ENCODE measurements around the gene CHST2.
A peak's percentile ranks its signal among the peaks of the same experiment; 100 is the strongest.
"Not testable (repeated sequence)": the region's sequence is repeated elsewhere in the genome, so short reads cannot be mapped to it uniquely, and the experiment has no call there.

The CHST2 gene, protein sequence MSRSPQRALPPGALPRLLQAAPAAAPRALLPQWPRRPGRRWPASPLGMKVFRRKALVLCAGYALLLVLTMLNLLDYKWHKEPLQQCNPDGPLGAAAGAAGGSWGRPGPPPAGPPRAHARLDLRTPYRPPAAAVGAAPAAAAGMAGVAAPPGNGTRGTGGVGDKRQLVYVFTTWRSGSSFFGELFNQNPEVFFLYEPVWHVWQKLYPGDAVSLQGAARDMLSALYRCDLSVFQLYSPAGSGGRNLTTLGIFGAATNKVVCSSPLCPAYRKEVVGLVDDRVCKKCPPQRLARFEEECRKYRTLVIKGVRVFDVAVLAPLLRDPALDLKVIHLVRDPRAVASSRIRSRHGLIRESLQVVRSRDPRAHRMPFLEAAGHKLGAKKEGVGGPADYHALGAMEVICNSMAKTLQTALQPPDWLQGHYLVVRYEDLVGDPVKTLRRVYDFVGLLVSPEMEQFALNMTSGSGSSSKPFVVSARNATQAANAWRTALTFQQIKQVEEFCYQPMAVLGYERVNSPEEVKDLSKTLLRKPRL

DNA sequence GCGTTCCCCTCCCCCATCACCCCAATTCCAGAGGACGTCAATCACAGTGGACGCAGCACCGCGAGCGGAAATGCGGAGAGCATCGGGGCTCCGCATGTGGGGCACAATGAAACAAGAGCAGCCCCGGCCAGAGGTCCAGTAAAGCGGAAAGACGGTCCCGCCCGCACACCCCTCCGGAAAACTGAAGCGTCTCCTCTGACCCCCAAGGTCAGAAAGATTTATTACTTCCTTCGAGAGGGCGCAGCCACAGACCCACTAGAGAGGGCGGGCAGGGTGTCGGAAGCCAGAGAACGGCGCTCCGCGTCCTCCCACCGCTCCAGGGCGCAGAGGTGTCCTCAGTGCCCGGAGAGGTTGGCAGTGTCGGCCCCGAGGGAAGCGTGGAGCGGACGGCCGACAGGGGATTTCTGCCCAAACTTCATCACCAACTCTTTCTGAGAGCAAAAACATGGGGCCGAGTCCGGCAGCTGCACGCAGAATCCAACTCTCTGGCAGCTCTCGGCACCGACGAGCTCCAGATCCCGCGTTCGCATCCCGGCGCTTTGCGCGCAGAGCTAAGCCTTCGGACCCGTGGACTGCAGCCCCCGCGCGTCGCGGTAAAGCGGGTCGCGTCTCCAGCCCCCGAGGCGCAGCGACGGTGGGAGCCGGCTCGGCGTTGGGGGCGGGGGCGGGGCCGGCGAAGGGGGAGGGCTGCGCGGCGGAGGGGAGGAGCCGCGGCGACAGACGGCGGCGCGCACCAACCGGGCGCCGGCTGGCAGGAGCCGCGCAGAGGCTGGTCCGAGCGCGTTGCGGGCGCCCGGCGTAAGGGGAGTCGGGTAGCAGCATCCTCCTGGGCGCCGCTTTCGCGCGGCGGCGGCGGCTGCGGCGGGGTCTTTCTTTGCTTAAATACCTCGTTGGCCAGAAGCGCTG, at the start of gene CHST2:
Gene CHST2 (plus strand): TSS at position 763 of the 906 bp plus-strand sequence. CDS start 1,046 bp downstream, outside the sequence.
- peak; percentile 56 for DNase-seq

DNA sequence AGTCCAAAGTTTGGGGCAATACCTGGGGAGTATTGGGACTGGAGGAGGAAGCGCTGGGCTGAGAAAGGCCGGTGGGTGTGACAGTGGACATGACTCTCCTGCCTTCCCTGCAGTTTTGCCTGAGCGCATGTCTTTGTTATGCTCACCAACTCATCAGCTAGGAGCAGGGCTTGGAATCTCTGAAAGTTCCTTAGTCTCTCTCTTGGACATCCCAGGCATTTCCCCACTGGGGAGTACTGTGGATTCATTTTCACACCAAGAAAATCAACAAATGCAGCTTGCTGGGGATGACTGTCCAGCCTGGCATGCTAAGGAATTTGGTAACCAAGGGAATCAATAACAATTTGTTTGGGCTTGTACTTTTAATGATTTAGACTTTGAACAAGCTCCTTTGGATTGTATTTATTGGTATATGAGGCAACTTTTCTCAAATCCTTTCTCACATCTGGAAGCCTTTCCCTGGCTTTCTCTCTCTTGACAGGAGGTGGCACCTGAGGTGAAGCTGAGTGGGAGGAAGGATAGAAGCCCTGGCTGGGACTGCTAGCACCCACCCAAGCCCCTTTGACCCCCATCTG, 48.5 kb upstream of the CHST2 start:
- DNase-seq: no peak

DNA sequence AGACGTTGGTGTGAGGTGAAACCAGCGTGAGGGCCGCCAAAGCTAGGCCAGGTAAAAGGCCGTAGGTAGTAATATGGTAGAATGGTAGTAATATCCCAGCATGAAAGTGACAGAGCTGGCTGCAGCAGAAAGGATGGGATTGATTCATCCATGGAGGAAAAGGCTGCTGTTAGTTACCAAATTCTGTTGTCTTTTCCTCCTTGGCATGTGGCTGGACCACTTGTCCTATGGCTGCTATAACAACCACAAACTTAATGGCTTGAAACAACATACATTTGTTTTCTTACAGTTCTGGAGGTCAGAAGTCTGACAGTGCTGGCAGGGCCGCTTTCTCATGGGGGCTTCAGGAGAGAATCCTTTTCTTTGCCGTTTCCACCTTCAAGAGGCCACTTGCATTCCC, 47.8 kb upstream of the CHST2 start:
- DNase-seq: no peak

DNA sequence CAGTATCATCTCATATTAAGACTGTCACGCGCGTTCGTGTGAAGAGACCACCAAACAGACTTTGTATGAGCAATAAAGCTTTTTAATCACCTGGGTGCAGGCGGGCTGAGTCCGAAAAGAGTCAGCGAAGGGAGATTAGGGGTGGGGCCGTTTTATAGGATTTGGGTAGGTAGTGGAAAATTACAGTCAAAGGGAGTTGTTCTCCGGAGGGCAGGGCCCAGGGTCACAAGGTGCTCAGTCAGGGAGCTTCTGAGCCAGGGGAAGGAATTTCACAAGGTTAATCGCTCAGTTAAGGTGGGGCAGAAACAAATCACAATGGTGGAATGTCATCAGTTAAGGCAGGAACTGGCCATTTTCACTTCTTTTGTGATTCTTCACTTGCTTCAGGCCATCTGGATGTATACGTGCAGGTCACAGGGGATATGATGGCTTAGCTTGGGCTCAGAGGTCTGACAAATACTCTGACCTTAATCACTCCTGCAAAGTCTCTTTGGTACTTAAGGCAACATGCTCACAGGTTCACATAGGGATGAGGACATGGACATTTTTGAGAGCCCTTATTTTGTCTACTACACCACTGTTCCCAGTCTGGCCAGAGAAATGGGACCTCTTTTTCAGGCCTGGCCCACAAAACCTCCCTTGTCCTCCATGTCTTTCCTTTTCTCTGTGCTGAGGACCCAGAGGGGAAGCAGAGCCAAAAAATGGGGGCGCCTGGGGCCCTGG, 47.1 kb upstream of the CHST2 start:
- DNase-seq: not testable (repeated sequence)

DNA sequence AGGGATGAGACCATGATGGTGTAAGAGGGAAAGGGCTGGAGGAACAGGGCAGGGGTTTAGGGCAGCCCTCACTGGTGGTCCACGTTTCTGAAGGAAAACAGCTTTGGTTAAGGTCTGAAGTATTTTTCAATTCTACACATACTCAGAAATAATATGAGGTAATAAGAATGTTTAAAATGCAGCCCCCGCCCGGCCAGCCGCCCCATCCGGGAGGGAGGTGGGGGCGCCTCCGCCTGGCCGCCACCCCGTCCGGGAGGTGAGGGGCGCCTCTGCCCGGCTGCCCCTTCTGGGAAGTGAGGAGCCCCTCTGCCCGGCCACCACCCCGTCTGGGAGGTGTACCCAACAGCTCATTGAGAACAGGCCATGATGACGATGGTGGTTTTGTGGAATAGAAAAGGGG, 46.0 kb upstream of the CHST2 start:
- DNase-seq: not testable (repeated sequence)

DNA sequence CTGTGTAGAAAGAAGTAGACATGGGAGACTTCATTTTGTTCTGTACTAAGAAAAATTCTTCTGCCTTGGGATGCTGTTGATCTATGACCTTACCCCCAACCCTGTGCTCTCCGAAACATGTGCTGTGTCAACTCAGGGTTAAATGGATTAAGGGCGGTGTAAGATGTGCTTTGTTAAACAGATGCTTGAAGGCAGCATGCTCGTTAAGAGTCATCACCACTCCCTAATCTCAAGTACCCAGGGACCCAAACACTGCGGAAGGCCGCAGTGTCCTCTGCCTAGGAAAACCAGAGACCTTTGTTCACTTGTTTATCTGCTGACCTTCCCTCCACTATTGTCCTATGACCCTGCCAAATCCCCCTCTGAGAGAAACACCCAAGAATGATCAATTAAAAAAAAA, 45.6 kb upstream of the CHST2 start:
- not testable (repeated sequence) for DNase-seq

DNA sequence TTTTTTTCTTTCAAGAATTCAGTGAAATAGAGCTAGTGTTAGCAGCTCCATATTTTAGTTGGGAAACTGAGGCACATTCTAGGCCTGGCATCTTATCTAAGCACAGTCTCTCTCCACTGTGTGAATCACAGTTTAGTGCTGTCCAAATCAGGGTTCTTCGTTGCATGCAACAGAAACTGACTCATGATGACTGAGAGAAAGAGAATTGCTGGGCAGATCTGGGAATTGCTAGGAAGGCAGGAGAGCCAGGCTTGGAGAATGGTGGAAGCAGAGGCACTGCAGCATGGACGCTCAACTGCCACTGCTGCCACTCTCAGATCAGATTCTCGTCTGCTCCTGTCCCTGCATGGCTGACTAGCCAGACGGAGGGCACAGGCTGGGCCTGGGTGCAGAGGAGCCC, 40.7 kb upstream of the CHST2 start:
- no peak for DNase-seq

DNA sequence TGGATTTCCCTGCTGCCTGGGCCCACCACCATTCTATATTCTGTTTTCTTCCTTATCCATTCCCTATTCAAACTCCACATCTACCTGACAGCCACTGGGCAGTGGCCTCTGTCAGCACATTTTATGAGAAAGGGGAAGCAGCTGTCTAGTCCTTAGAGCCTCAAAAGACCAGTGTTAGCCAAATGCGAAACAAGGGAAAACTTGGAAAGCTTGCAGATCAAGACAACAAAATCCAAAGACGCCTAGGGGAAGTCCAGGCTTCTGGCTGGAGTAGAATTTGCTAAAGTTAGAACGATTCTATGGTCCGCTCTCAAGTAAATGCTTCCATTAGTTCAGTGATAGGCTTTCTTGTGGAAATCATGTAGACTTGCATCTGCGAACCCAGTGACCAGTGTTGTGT, 39.4 kb upstream of the CHST2 start:
- DNase-seq: no peak

DNA sequence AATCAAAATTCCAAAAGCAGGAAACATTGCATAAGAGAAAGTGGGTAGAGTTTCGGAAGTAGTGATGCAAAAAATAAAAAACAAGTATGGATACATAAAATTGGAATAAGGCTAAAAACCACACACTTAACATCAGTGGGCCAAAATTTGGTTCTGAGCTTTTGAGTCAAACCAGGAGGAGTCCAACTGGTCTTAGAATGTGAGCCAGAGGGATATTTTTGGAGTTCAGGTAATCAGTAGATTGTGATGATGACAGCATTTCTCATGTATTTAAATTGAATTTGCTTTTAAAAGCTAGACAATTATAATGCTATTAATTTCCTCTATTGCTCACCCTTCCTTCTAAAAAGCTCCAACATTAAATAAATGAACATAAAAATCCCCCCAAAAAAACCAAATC, 38.2 kb upstream of the CHST2 start:
- no peak for DNase-seq

DNA sequence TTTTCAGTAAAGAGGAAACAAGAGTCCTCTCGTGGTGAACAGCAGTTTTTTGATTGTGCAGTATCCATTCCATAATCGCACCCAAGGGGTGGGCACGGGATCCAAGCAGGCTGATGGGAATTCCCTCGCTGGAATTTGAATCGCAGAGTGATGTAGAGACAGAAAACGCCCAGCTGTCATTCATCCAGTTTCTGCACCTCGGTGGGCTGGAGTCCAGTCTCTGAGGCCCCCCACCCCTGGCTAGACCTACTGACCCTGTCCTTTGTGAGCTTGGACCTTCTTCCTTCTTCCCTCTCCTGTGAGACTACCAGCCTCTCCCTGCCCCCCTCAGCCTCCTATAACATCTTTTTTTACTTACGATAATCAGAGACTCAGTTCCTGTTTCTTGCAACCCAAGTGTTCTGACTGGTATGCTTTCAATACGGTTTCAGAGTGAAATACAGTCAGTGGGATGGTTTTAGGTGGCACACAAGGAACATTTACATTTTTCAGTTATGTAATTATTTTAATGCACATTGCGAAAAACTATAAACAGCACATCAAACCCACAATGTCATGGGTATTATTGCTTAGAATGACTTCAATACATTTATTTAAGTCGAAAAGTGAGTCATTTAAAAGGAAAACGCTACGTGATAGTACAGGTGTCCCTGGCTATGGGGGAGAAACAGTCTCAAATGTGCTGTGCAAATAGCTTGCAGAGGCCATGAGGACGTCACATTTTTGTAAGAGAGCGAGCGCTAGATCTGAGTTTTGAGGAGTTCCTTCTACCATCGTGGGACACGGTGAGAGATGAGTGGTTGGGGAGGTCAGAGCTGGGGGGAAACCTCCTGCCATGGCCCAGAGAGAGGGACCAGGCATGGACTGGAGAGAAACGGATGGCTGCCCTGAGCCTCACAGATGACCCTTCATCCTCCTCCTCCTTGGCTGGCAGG, 37.5 kb upstream of the CHST2 start:
- DNase-seq: no peak

DNA sequence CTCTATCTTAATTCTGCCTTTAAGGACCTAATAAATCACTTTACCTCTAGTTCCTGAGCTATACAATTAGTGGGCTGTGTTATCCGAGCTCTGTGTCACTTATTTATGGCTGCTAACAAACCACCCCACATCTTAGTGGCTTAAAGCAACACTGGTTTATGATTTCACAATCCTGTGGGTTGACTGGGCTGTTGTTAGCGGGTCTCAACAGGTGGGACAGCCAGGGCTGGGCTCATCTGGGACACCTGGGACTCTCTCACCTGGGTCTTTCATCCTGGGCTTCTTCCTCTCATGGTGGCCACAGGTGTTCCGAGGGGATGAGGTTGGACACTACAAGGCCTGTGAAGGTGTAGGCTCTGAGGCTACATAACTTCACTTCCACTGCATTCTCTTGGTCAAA, 35.8 kb upstream of the CHST2 start:
- no peak for DNase-seq

DNA sequence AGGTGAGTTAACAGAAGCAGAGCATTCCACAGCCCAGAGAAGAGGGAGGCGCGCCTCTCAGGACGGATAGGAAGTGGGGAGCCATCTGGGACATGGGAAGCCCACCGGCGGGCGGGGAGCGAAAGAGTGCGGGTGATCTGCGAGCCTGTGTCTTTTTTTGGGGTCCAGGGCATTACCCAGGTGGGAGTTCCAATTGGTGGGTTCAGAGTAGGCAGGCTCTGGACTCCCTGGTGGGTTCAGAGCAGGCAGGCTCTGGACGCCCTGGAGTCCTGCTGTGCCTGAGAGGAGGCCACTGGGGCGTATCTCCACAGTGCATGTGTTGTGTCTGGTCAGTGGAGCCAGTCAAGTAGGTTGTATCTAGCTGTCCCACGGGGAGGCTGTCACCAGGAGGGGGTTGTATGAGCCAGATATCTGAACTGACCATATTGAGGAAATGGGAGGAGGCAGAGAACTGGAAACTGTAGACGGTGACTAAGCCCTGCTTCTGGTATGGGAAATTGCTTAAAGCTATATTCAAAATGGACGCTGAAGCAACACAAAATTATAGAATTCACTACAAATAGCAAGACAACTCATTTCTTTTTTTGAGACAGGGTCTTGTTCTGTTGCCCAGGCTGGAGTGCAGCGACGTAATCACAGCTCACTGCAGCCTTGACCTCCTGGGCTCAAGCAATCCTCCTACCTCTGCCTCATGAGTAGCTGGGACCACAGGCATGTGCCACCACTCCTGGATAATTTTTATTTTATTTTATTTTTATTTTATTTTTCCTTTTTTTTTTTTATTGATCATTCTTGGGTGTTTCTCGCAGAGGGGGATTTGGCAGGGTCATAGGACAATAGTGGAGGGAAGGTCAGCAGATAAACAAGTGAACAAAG, 34.5 kb upstream of the CHST2 start:
- no peak for DNase-seq

DNA sequence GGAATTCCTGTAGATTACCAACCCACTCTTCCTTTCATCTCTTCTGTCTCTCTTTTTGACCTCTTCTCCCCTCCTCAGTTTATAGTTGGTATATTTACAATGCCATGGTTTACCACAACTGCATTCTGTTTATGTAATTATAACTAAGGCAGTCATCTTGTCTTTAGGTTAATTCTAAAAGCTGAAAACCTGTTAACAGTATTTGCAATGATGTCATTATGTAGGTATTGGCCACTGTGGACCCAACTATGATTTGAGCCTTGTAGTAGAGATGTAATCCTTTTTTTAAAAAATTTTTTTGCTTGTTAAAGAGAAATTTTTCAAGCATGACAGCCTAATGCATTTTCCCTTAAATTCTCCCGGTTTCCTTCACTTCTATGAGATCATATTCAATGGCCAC, 30.7 kb upstream of the CHST2 start:
- no peak for DNase-seq

DNA sequence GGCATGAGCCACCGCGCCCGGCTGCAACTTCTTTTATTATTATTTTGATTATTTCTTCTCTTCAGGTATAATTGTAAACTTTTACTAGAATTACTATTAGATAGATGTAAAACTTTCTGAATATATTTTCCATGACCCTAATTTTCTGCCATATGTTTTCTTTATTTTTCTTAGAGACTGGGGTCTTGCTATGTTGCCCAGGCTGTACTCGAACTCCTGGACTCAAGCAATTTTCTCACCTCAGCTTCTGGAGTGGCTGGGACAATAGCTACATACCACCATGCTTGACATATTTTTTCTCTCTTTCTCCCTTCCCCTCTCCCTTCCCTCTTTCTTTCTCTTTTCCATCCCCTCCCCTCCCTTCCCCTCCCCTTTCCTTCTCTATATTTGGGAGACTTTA, 29.6 kb upstream of the CHST2 start:
- no peak for DNase-seq

DNA sequence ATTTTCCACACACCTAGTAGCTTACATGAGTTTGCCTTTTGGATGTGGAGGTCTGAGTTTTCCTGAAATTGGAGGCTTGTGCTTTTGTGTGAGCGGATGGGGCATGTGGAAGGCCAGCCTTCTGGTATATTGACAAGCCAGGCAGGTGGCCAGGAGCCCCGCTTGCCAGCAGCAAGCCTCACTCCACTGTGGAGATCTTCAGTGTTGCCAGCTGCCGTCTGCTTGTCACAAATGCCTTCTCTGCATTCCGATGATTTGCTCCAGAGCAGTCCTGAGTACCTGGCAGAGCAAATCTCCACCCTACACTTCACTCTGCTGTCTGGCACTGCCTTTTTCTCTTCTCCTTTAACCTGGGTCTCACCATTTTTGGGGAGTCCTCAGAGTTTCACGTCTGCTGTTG, 29.1 kb upstream of the CHST2 start:
- DNase-seq: no peak

DNA sequence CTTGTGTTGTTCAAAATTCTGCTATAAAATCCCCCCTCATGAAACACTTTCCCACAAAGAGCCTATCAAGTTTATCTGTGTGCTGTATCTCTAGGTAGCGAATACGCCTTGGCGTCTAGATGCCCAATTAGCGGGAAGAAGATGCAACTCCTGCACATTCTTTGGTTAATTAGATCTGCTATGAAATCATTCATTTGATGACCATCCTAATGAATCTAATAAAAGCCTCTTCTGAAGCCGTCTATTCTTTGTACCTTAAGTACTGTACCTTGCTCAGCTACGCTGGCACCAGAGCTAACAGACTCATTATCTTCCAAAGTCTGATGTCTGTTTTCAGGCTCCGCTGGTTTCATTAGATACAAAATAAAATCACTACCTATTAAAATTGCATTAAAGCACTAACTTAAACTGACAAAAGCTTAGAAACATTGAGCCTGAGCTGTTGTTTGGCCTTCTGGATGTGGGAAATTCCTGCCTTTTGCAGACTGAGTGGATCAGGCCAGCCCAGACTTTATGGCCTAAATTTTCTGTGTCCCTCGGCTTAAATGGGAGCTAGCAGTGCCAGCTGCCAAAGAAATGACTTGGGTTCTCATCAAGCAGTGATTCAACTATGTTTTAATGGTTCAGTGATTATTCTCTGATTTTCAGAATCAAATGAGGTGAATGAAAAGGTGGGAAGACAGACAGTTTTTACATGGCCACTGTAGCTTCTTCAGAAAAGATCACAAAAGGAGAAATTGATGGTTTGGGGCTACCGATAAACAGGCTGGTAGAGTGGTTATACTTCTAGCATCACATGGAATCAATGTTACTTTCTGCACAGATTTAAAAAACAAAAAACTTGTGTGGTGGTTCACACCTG, 28.4 kb upstream of the CHST2 start:
- no peak for DNase-seq

DNA sequence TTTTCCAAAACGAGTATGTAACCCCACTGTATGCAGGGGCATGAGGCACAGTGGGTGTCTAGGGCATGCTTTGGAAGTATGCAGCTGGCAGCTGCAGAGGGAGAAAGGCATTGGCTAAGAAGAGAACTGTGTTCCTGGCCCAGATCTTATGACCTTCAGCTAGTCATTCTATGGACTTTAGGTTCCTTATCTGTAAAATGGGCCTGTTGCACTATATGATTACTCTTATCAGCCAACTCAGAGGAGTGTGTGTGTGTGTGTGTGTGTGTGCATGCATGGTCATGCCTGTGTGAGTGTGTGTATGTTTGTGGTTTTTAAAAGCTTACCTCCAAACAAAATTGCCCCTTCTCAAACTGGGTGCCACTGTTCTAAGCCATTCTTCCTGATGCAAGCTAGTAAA, 27.4 kb upstream of the CHST2 start:
- no peak for DNase-seq

DNA sequence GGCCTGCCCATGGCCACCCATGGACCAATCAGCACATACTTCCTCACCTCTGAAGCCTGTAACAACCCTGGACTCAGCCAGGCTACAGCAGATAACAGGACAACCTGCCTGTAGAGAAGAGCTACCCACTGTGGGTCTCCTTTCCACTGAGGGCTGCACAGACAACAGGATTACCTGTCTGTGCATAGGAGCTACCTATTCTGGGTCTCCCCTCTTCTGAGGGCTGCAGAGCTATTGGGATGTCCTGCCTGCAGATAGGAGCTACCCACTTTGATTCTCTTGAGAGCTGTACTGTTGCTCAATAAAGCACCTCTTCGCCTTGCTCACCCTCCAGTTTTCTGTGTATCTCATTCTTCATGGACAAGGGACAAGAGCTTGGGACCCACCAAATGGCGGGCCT, 23.8 kb upstream of the CHST2 start:
- no peak for DNase-seq

DNA sequence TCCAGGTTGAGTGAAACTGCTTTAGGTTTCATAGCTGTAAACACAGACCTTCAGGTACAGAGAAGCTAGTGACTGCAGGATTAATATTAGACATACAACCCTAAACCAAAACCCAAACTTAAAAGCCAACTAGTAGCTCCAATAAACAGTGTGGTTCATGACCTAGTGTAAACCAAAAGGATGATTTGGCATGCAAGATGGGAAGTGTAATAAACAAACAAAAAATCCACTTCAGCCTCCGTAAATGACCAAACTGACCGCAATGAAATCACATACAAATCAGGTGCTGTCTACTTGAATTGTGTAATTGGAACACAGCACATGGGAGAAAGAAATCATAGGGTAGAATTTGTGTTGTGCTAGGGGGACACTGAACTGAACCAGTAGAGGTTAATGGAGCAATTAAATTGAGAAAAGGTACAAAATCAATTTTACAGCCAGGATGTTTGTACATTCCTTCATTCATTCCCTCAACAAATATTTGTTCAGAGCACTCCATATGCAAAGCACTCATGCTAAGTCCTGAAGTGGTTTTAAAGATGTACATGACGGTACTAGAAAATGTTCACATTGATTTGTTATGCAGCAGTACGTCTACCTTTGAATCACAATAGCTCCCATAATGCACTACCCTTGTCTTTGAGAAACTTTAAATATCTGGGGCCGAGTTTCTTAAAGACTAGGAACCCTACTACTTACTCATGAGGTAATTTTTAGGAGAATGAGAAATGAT, 21.4 kb upstream of the CHST2 start:
- DNase-seq: no peak

Measured in NCI-H2107 (cell line).